ENCODE results near the gene NAA16. TPM values are rescaled to one million over a fixed set of nuclear protein-coding genes. Genes with fewer than 3 reads are reported as not detected.

The NAA16 gene
- total and polyA plus RNA-seq, 4 donors, result 5.0 to 65.6 (median 16.4) TPM

DNA sequence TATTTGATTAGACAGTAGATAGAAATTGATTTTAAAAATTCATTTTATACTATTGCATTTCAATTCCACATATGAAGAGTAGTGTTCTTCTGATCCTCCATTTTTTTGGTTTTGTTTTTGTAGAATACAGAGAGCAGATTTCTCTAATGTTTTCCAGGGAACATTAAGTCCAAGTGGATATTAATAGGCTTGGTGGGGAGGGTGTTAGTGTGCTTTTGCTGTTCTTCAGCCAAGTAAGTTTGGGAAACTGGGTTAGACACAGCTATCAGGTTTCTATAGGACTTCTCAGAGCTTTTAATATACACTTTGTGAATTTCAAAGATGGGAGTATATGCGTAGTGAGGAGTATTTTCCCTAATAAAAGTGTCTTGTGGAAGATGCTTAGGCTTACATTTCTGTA lies 21.8 kb downstream of the NAA16 start:
- no peak for TF ChIP-seq CTCF (IDR thresholded peaks at IDR 0.05; ENCODE audit: control extremely low read depth, extremely low read depth)
- no peak overlapping the region for H3K9ac ChIP-seq (ENCODE audit: insufficient read depth in 1 of 2, low read length in 2 of 2)
- H3K27ac ChIP-seq (ENCODE audit: low read depth in 1 of 2, low read length in 1 of 2), result no peak overlapping the region
- no peaks in the 10 kb centered on the region for H3K9me3 ChIP-seq (ENCODE audit: control insufficient read depth in 4 of 4, insufficient read depth in 3 of 4, low read length in 3 of 4)
- peaks cover 0 to 22% (median 1%) of the 10 kb centered on the region in 4 donors for H3K36me3 ChIP-seq (ENCODE audit: control insufficient read depth in 4 of 4, insufficient read depth in 4 of 4, low read length in 4 of 4)
- peak in 1 of 3 donors; percentile 17 for DNase-seq
- H3K4me3 ChIP-seq, result no peak overlapping the region
- WGBS, 2 donors, result 94 to 96% methylated on average over 1 of the region's 1 CpG
- no peaks in the 10 kb centered on the region for H3K27me3 ChIP-seq (ENCODE audit: control insufficient read depth in 3 of 3, insufficient read depth in 3 of 3, low read length in 2 of 3)
- no peak for ATAC-seq (ENCODE audit: insufficient read depth, low FRiP score)
- H3K4me1 ChIP-seq (ENCODE audit: control insufficient read depth in 5 of 5, insufficient read depth in 5 of 5, low read length in 5 of 5), result peaks cover 0 to 8% (median 0%) of the 10 kb centered on the region in 5 donors

- Histone ChIP-seq H3K9me3 (ENCODE audit: control insufficient read depth in 4 of 4, insufficient read depth in 3 of 4, low read length in 3 of 4) (no peaks in the 10 kb centered on the region), H3K27me3 (ENCODE audit: control insufficient read depth in 3 of 3, insufficient read depth in 3 of 3, low read length in 2 of 3) (no peaks in the 10 kb centered on the region), H3K4me1 (ENCODE audit: control insufficient read depth in 5 of 5, insufficient read depth in 5 of 5, low read length in 5 of 5) (peaks cover 0 to 6% (median 0%) of the 10 kb centered on the region in 5 donors), H3K4me3 (no peak overlapping the region), H3K9ac (ENCODE audit: insufficient read depth in 1 of 2, low read length in 2 of 2) (no peak overlapping the region), H3K27ac (ENCODE audit: low read depth in 1 of 2, low read length in 1 of 2) (no peak overlapping the region), H3K36me3 (ENCODE audit: control insufficient read depth in 4 of 4, insufficient read depth in 4 of 4, low read length in 4 of 4) (peaks cover 0 to 18% (median 3%) of the 10 kb centered on the region in 4 donors)
- DNase-seq (no peak), ATAC-seq (ENCODE audit: insufficient read depth, low FRiP score) (no peak)
- no peak for TF ChIP-seq CTCF (IDR thresholded peaks at IDR 0.05; ENCODE audit: control extremely low read depth, extremely low read depth)
- 82 to 89% methylated on average over 4 of the region's 4 CpGs for WGBS, 2 donors
These were observed 23.7 kb downstream of the NAA16 start for GRCh38 chr13:41334810-41335209.

DNA sequence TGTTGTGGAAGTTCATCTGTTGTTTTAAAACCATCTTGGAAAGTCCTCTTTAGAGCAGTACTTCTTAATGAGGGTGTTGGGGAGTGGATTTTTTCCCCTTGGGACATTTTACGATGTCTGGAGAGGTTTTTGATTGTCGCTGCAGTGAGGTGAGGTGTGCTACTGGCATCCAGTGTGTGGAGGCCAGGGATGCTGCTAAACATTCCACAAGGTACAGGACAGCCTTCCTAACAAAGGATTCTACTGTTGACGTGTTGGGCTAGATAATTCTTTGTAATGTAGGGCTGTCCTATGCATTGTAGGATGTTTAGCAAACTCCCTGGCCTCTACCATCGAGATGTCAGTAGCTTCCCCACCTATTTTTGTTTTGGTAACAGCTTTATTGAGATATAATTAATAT lies 33.3 kb downstream of the NAA16 start:
- no peak for ATAC-seq (ENCODE audit: insufficient read depth, low FRiP score)
- no peak for TF ChIP-seq CTCF (IDR thresholded peaks at IDR 0.05; ENCODE audit: control extremely low read depth, extremely low read depth)

More for the DNA sequence above, 33.3 kb downstream of the NAA16 start:
- Histone ChIP-seq H3K4me3 (no peak overlapping the region), H3K27me3 (ENCODE audit: control insufficient read depth in 3 of 3, insufficient read depth in 3 of 3, low read length in 2 of 3) (no peaks in the 10 kb centered on the region), H3K9me3 (ENCODE audit: control insufficient read depth in 4 of 4, insufficient read depth in 3 of 4, low read length in 3 of 4) (no peaks in the 10 kb centered on the region), H3K9ac (ENCODE audit: insufficient read depth in 1 of 2, low read length in 2 of 2) (no peak overlapping the region), H3K27ac (ENCODE audit: low read depth in 1 of 2, low read length in 1 of 2) (no peak overlapping the region), H3K4me1 (ENCODE audit: control insufficient read depth in 5 of 5, insufficient read depth in 5 of 5, low read length in 5 of 5) (peaks cover 0 to 7% (median 0%) of the 10 kb centered on the region in 5 donors), H3K36me3 (ENCODE audit: control insufficient read depth in 4 of 4, insufficient read depth in 4 of 4, low read length in 4 of 4) (peaks cover 0 to 25% (median 10%) of the 10 kb centered on the region in 4 donors)
- WGBS, 2 donors, result 96 to 98% methylated on average over 4 of the region's 4 CpGs
- no peak for DNase-seq

Measured in lung (tissue), 12 donors.